ENCODE results near the gene COA7. TPM values are rescaled to one million over a fixed set of nuclear protein-coding genes. Genes with fewer than 3 reads are reported as not detected.
"Not testable (repeated sequence)": the region's sequence is repeated elsewhere in the genome, so short reads cannot be mapped to it uniquely, and the experiment has no call there.

COA7 gene
- total and polyA plus RNA-seq, 11 donors: 6.4 to 19.5 (median 16.3) TPM

- no peak for TF ChIP-seq POLR2A (IDR thresholded peaks at IDR 0.05)
- TF ChIP-seq CTCF (IDR thresholded peaks at IDR 0.05): no peak
- intact Hi-C loops (cut with DNase I): no loop called here
- no peaks in the 10 kb centered on the region for H3K9me3 ChIP-seq
- H3K4me1 ChIP-seq: peaks cover 0 to 57% (median 29%) of the 10 kb centered on the region in 12 donors
- DNase-seq (no peak), ATAC-seq (no peak)
- H3K27ac ChIP-seq: peak overlapping the region in 4 of 12 donors; percentile 33 to 73 (median 56)
- H3K4me3 ChIP-seq: no peak overlapping the region
- H3K27me3 ChIP-seq: no peaks in the 10 kb centered on the region
- H3K36me3 ChIP-seq: no peaks in the 10 kb centered on the region
- 88 to 90% (median 89%) methylated on average over 3 of the region's 3 CpGs for WGBS, 4 donors
Observed at GRCh38 chr1:52741259-52741658, 43.1 kb upstream of the COA7 start.

- no peak for TF ChIP-seq CTCF (IDR thresholded peaks at IDR 0.05)
- peak in 3 of 4 donors; percentile 21 to 27 (median 23) for ATAC-seq
- H3K36me3 ChIP-seq: no peaks in the 10 kb centered on the region
- H3K27ac ChIP-seq: peak overlapping the region in 10 of 12 donors; percentile 20 to 73 (median 58)
- H3K4me3 ChIP-seq: no peak overlapping the region
- H3K9me3 ChIP-seq: no peaks in the 10 kb centered on the region
- 78 to 81% (median 79%) methylated on average over 4 of the region's 4 CpGs for WGBS, 4 donors
- intact Hi-C loops (cut with DNase I): no loop called here
- H3K27me3 ChIP-seq: no peaks in the 10 kb centered on the region
- H3K4me1 ChIP-seq: peaks cover 0 to 55% (median 28%) of the 10 kb centered on the region in 12 donors
- DNase-seq: no peak
Observed at GRCh38 chr1:52739699-52740467, 41.7 kb upstream of the COA7 start.

GRCh38 chr1:52738893-52739292, 40.7 kb upstream of the COA7 start:
- WGBS, 4 donors: 44 to 60% (median 49%) methylated on average over 10 of the region's 10 CpGs
- DNase-seq: peak in 3 of 5 donors; percentile 29 to 51 (median 45)
- no peak overlapping the region for H3K4me3 ChIP-seq
- intact Hi-C loops (cut with DNase I): no loop called here
- peak overlapping the region in 10 of 12 donors; percentile 20 to 73 (median 58) for H3K27ac ChIP-seq
- no peaks in the 10 kb centered on the region for H3K36me3 ChIP-seq
- no peaks in the 10 kb centered on the region for H3K9me3 ChIP-seq
- no peak for TF ChIP-seq POLR2A (IDR thresholded peaks at IDR 0.05)
- no peak for TF ChIP-seq CTCF (IDR thresholded peaks at IDR 0.05)
- H3K27me3 ChIP-seq: no peaks in the 10 kb centered on the region
- peaks cover 0 to 52% (median 23%) of the 10 kb centered on the region in 12 donors for H3K4me1 ChIP-seq
- ATAC-seq: peak in 2 of 4 donors; percentile 29 to 59

- no peak for TF ChIP-seq CTCF (IDR thresholded peaks at IDR 0.05)
- TF ChIP-seq POLR2A (IDR thresholded peaks at IDR 0.05): no peak
- DNase-seq: no peak
- intact Hi-C loops (cut with DNase I): no loop called here
- no peaks in the 10 kb centered on the region for H3K27me3 ChIP-seq
- no peaks in the 10 kb centered on the region for H3K36me3 ChIP-seq
- no peak overlapping the region for H3K4me3 ChIP-seq
- 51 to 63% (median 54%) methylated on average over 5 of the region's 5 CpGs for WGBS, 4 donors
- H3K4me1 ChIP-seq: peaks cover 0 to 53% (median 23%) of the 10 kb centered on the region in 12 donors
- peak overlapping the region in 8 of 12 donors; percentile 22 to 73 (median 51) for H3K27ac ChIP-seq
- ATAC-seq: peak in 2 of 4 donors; percentile 36 to 45
- H3K9me3 ChIP-seq: no peaks in the 10 kb centered on the region
Observed at GRCh38 chr1:52738148-52738547, 40.0 kb upstream of the COA7 start.

- DNase-seq; H3K27ac ChIP-seq; H3K4me3 ChIP-seq; H3K9me3 ChIP-seq; intact Hi-C loops (cut with DNase I); H3K27me3 ChIP-seq; H3K36me3 ChIP-seq; ATAC-seq: not testable (repeated sequence)
- 91 to 97% (median 94%) methylated on average over 9 of the region's 9 CpGs for WGBS, 4 donors
- peaks cover 0 to 45% (median 21%) of the 10 kb centered on the region in 12 donors for H3K4me1 ChIP-seq
Observed at GRCh38 chr1:52735371-52735770, 37.2 kb upstream of the COA7 start.

All from heart left ventricle (tissue), 16 donors.